Transverse colon (tissue), 4 donors: ENCODE data around the gene DLG2. TPM values are rescaled to one million over a fixed set of nuclear protein-coding genes. Genes with fewer than 3 reads are reported as not detected.

Experiments
- DNase-seq: peaks from one replicate; pipeline ENCODE4 v3.0.0-alpha.2; 2019
- H3K27ac ChIP-seq, 4 donors: fragments of 200-600 bp; sonication (generic); 2 replicates each; pipeline ENCODE4 v1.5.1; 2016 to 2018; ENCODE audit warnings: inconsistent platforms in 4 of 4
- H3K27me3 ChIP-seq: fragments of 200-600 bp; sonication (generic); 2 replicates; pipeline ENCODE4 v1.5.1; 2017; ENCODE audit warnings: inconsistent platforms
- H3K36me3 ChIP-seq, 4 donors: fragments of 200-600 bp; sonication (generic); 2 replicates each; pipeline ENCODE4 v1.5.1; 2017 to 2019; ENCODE audit warnings: inconsistent platforms in 4 of 4
- H3K4me1 ChIP-seq, 4 donors: fragments of 200-600 bp; sonication (generic); 2 replicates each; pipeline ENCODE4 v1.5.1; 2017 to 2020; ENCODE audit warnings: inconsistent platforms in 4 of 4
- H3K4me3 ChIP-seq, 4 donors: fragments of 200-600 bp; sonication (generic); 1 replicate in 1 of 4; 2 replicates in 3 of 4; pipeline versions ENCODE4 v1.5.1 to v1.6.1; 2017 to 2019; ENCODE audit warnings: inconsistent platforms in 4 of 4
- H3K9me3 ChIP-seq, 2 donors: fragments of 200-600 bp; sonication (generic); 2 replicates each; pipeline ENCODE4 v1.5.1; 2017 to 2019; ENCODE audit warnings: inconsistent platforms in 2 of 2
- EP300 ChIP-seq: sonication (generic); formaldehyde crosslinking; IDR thresholded peaks from one replicate; pipeline ENCODE4 v1.6.1; 2017; ENCODE audit warnings: antibody characterized with exemption, low read depth
- POLR2A ChIP-seq: fragments of 450-650 bp; IDR thresholded peaks from one replicate; pipeline ENCODE4 v1.6.1; 2016; ENCODE audit warnings: antibody characterized with exemption, mild to moderate bottlenecking, moderate library complexity
- POLR2AphosphoS5 ChIP-seq, 3 donors: sonication (generic); formaldehyde crosslinking; IDR thresholded peaks; one replicate each; pipeline ENCODE4 v1.6.1; 2016; ENCODE audit warnings: antibody characterized with exemption in 3 of 3
- WGBS, 2 donors: methylation state at CpG; one replicate each; pipeline ENCODE4 v1.1.5; 2018; ENCODE audit warnings: low coverage in 1 of 2; 5-methylcytosine and 5-hydroxymethylcytosine counted together
- in situ Hi-C, 4 donors: fragments of 200-750 bp; cut with MboI; loops; one replicate each; pipeline versions ENCODE4 v1.15.0 to v1.15.1; 2017; ENCODE audit warnings: low sequenced_read_pairs in 3 of 4, low pct_ligation_motif_present in 1 of 4, low pct_unique_long_range_greater_than_20kb in 1 of 4
- intact Hi-C: fragments of 100-400 bp; cut with DNase I; formaldehyde crosslinking; loops from one replicate; pipeline ENCODE4 v1.15.1; 2023; ENCODE audit warnings: low total_unique reads
- total RNA-seq, 4 donors: library from RNA; depleted of rRNA; stranded (reverse); fragments of >200 nt; gene quantifications; one replicate each; pipeline ENCODE4 v1.1.0, GENCODE V29; 2016
- TF ChIP-seq, protein P1 (sequence below), 5 experiments: fragments of 200-600 bp in 3 of 5; fragments of 450-650 bp in 2 of 5; sonication (generic) in 3 of 5; IDR thresholded peaks; 1 replicate in 2 of 5; 2 replicates in 3 of 5; pipeline ENCODE4 v1.5.1; 2016 to 2017; ENCODE audit warnings: antibody characterized with exemption in 5 of 5, inconsistent platforms in 3 of 5, mild to moderate bottlenecking in 2 of 5, moderate library complexity in 1 of 5

The DLG2 gene
- total RNA-seq, 4 donors from 2014 or later = 1.9 to 28.3 (median 3.7) TPM

DNA sequence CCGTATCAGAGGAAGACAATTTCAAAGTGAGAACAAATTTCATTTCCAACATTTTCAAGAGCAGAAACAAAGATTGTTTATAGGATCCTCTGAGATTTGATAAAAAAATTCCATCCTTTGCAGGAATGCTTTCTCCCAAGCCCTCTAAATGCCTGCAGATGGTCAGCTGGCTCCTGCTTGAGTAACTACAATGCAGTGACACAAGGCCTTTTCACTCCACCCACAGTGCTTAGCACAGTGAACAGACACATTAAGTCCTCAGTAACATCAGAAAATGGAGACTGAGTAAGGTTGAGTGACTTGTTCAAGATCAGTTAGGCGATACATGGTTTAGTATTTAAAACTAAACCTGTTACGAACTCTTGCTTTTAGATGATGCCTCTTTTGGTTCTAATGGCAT is 1813.8 kb downstream of the DLG2 start:
- no peaks in the 10 kb centered on the region for H3K9me3 ChIP-seq
- in situ Hi-C loops (loop anchor here (10.0 to 25.0 kb wide), 5 partner anchors 501 to 1101 kb away; partner anchors contain the start of gene CCDC90B (in 1 of the 4)), intact Hi-C loops (no loop called here)
- no peak for DNase-seq
- H3K4me3 ChIP-seq = no peak overlapping the region
- no peaks in the 10 kb centered on the region for H3K36me3 ChIP-seq
- TF ChIP-seq, protein P1, sequence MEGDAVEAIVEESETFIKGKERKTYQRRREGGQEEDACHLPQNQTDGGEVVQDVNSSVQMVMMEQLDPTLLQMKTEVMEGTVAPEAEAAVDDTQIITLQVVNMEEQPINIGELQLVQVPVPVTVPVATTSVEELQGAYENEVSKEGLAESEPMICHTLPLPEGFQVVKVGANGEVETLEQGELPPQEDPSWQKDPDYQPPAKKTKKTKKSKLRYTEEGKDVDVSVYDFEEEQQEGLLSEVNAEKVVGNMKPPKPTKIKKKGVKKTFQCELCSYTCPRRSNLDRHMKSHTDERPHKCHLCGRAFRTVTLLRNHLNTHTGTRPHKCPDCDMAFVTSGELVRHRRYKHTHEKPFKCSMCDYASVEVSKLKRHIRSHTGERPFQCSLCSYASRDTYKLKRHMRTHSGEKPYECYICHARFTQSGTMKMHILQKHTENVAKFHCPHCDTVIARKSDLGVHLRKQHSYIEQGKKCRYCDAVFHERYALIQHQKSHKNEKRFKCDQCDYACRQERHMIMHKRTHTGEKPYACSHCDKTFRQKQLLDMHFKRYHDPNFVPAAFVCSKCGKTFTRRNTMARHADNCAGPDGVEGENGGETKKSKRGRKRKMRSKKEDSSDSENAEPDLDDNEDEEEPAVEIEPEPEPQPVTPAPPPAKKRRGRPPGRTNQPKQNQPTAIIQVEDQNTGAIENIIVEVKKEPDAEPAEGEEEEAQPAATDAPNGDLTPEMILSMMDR (IDR thresholded peaks at IDR 0.05) = no peak
- 71 to 92% methylated on average over 2 to 3 of the region's 3 CpGs for WGBS, 2 donors
- H3K4me1 ChIP-seq = no peaks in the 10 kb centered on the region
- H3K27me3 ChIP-seq = no peaks in the 10 kb centered on the region
- no peak overlapping the region for H3K27ac ChIP-seq

DNA sequence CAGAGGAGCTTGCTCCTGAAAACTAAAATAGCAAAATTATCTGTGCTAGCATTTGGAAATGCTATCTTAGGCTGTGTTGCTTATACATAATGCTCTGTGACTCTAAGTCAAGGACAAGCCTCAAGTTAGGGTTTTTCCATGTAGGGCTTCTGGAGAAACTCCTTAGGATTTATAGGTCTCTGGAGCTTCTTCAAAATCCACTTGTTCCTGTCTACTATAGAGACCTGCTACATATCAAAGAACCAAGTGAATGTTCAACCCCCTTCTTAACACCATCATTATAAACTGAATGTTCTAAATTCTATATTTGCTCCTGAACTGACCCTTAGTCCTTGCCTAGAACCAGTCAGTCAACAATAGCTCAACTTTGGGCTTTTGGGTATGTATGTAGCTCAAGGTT is 1817.9 kb downstream of the DLG2 start:
- no peaks in the 10 kb centered on the region for H3K27me3 ChIP-seq
- DNase-seq = no peak
- intact Hi-C loops (no loop called here), in situ Hi-C loops (loop anchor here in 3 of 4 donors (25.0 kb wide), 4 partner anchors 497 to 1097 kb away; partner anchors contain the start of gene CCDC90B (in 1 of the 3))
- H3K27ac ChIP-seq = peak overlapping the region in 1 of 4 donors; percentile 32
- H3K4me1 ChIP-seq = no peaks in the 10 kb centered on the region
- no peaks in the 10 kb centered on the region for H3K36me3 ChIP-seq
- TF ChIP-seq POLR2AphosphoS5 (IDR thresholded peaks at IDR 0.05) (peak in 1 of 3 donors; percentile 24), POLR2A (no peak)
- TF ChIP-seq, protein P1 (IDR thresholded peaks at IDR 0.05) = no peak
- H3K9me3 ChIP-seq = no peaks in the 10 kb centered on the region
- no peak overlapping the region for H3K4me3 ChIP-seq

DNA sequence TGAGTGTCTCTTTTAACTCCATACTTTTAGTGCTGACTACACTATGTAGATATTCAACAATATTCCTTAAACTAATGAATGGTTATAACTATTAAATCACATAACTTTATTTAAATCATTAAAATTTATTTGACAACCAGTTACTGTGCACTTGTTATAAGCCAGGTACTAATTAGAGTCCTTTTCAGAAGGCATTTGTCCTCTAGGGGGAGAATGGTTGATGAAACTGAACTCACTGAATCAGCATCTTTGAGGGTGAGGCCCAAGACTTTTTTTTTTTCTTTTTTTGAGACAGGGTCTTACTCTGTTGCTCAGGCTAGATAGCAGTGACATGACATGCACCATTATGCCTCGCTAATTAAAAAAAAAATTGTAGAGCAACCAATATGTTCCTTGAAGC is 1825.3 kb downstream of the DLG2 start:
- no peak overlapping the region for H3K27ac ChIP-seq
- no peaks in the 10 kb centered on the region for H3K36me3 ChIP-seq
- H3K9me3 ChIP-seq = no peaks in the 10 kb centered on the region
- H3K4me1 ChIP-seq = no peaks in the 10 kb centered on the region
- no peak overlapping the region for H3K4me3 ChIP-seq
- WGBS, 2 donors = 63 to 78% methylated on average over 1 of the region's 1 CpG
- intact Hi-C loops (no loop called here), in situ Hi-C loops (loop anchor here in 3 of 4 donors (25.0 kb wide), 4 partner anchors 489 to 1089 kb away; partner anchors contain the start of gene CCDC90B (in 1 of the 3))
- no peaks in the 10 kb centered on the region for H3K27me3 ChIP-seq
- DNase-seq = no peak
- no peak for TF ChIP-seq POLR2AphosphoS5 (IDR thresholded peaks at IDR 0.05)
- TF ChIP-seq, protein P1 (IDR thresholded peaks at IDR 0.05) = no peak
- no peak for TF ChIP-seq EP300
- TF ChIP-seq POLR2A = no peak

DNA sequence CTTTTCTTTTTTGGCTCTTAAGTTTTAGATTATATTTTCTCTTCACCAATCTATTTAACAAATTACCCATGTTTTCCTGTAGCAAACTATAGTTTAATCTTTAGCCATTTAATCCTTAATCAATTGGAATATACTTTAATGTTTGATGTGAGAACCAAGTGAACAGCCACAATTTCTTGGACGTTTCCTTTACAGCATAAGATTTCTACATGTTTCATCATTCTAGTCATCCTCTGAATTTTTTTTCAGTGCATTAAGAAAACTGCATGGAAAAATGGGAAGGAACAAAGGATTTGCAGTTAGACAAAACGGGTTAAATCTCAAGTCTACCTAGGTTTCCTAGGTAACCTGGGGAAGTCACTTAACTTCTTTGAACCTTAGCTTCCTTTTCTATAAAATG is 1833.8 kb downstream of the DLG2 start:
- 51 to 54% methylated on average over 2 of the region's 2 CpGs for WGBS, 2 donors

More for the DNA sequence above, 1833.8 kb downstream of the DLG2 start:
- intact Hi-C loops = no loop called here
- Histone ChIP-seq H3K4me3 (no peak overlapping the region), H3K36me3 (no peaks in the 10 kb centered on the region), H3K9me3 (no peaks in the 10 kb centered on the region), H3K27me3 (no peaks in the 10 kb centered on the region), H3K4me1 (no peaks in the 10 kb centered on the region), H3K27ac (no peak overlapping the region)
- in situ Hi-C loops = no loop called here
- DNase-seq = no peak
- TF ChIP-seq POLR2A (no peak), EP300 (no peak), POLR2AphosphoS5 (IDR thresholded peaks at IDR 0.05) (no peak)
- TF ChIP-seq, protein P1 (IDR thresholded peaks at IDR 0.05) = no peak
